HG03064 (cell line): Measurements from ENCODE around the gene PHACTR1.

ENCODE experiments used
- ATAC-seq: cut with Tn5 transposase; IDR thresholded peaks from one replicate; pipeline ENCODE4 v1.9.1; 2021; ENCODE audit warnings: low read depth; ENCODE audit not compliant: unreplicated experiment

The PHACTR1 gene

DNA sequence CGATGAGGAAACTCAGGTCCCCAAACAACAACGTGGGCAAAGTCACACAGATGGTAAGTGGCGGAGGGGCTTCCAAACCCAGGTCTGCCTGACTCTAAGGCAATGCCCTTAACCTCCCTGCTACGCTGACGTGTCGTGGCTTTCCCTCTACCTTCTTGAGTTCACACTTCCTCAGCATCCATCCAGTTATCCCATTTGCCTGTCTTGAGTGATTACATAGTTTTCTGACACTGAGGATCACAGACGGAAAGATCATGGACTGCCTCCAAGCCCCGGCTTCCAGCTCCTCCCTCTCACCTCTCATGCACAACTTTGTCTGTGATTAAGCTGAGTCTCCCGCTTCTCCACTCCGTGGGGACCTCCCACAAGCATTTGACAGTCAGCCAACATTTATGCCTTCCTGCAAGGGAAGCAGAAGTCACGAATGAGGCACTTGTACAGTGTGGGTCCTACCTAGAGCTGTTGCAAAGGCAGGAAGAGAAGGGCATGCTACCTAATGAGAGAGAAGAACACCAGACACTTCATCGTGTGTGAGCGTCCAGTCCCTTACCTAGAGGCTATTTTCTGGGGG, 578.0 kb downstream of the PHACTR1 start:
- no peak for ATAC-seq

DNA sequence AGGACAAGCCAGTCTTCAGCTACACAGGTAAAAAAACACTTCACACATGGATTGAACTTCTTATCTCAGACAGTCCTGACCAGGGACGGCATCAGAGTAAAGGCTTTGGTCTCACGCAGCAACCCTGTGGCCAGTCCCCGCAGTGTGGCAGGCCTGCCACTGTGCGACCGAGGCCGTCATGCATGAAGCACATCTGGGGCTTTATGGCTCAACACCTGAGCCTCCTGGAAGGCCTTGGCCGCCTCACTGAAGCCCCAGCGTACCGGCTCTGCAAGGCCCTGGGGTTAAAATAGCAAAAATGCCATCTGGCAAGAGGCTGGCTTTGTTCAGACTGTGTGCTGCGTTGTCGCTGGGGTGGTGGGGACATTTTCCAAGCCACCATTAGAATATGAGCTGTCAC, 579.0 kb downstream of the PHACTR1 start:
- no peak for ATAC-seq

DNA sequence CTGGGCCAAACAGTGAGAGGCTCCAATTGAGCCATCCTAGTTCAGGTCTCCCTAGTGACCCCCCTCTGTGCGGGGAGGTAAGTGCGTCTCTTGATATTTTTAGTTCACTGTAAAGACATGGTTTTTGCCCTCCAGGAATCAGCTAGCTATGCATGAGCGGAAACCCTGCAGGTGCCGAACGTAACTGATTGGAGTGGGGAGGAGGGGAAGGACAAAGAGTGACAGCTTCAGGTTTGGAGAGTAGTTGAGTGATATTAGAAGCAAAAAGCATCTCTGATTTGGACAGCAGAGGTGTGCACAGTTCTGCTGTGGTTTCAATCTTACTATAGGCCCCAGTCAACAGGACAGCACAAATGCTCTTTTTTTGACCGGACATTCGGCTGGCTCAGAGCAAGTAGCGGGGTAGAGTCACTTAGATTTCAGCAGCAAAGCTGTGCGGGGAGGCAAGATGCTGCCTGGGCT, 580.0 kb downstream of the PHACTR1 start:
- ATAC-seq: peak; percentile 53

DNA sequence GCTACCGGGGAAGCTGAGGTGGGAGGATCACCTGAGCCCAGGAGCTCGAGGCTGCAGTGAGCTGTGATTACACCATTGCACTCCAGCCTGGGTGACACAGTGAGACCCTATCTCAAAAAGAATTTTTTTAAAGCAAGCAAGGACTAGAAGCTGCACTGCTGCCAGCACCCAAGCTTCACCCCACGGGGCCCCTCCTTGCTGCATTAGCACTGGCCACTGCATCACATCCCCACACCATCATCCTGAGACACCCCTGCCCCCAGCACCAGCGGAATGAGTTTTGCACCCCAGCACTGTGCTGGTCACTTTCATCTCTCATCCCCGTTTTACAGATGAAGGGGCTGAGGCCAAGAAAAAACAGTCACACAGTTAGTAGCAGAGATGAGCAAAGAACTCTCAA, 580.8 kb downstream of the PHACTR1 start:
- no peak for ATAC-seq

DNA sequence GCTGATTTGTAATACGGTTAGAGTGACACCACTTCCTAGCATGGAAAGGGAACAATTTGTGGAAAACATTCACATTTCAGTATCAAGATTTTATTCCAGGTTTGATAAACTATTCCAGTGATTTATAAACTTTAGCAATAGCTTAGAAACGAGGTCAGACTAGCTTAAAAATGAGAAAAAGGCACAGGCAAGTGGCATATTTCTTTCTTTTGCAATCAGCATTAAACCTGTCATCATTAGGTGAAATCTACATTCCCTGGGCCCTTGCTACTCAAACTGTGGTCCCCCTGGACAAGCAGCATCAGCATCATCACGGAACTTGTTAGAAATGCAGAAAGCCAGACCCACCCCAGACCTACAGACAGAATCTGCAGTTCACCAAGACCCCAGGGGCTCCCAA, 581.9 kb downstream of the PHACTR1 start:
- ATAC-seq: no peak

DNA sequence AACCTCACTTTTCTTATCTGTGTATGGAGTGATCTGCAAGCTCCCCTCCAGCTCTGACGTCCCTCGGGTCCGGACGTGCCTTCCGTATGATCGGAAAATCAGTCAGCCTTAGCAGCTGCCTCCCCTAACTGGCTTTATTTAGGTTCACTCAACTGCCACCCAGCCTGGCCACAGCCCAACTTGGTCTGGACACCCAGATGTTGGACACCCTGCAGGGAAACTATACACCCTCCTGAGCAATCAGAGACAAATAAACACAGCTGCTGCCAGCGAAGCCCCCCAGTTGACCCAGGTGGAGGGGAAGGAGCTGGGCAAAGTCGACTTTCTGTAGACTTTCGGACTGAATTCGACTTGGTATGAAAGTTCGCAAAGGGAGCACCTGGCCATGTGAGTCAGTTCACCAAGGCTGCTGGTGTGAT, 582.8 kb downstream of the PHACTR1 start:
- no peak for ATAC-seq

DNA sequence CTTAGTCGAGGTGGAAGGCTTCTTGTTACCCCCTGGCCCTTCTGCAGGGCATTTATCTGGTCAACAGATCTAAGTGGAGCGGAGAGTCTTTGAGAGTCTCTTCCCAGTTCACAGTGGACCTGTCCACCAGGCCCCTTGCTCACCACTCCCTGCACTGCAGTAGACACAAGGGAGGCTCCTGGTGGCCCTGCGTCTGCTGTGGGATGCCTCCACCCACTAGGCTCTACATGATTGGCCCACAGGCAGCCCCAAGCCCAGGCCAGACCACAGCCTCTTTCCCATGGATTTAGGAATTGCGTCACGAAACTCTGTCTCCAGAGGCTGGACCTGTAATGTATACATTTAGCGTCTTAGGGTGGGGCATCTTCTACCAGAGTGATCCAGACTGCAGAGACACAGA, 583.4 kb downstream of the PHACTR1 start:
- ATAC-seq: no peak

DNA sequence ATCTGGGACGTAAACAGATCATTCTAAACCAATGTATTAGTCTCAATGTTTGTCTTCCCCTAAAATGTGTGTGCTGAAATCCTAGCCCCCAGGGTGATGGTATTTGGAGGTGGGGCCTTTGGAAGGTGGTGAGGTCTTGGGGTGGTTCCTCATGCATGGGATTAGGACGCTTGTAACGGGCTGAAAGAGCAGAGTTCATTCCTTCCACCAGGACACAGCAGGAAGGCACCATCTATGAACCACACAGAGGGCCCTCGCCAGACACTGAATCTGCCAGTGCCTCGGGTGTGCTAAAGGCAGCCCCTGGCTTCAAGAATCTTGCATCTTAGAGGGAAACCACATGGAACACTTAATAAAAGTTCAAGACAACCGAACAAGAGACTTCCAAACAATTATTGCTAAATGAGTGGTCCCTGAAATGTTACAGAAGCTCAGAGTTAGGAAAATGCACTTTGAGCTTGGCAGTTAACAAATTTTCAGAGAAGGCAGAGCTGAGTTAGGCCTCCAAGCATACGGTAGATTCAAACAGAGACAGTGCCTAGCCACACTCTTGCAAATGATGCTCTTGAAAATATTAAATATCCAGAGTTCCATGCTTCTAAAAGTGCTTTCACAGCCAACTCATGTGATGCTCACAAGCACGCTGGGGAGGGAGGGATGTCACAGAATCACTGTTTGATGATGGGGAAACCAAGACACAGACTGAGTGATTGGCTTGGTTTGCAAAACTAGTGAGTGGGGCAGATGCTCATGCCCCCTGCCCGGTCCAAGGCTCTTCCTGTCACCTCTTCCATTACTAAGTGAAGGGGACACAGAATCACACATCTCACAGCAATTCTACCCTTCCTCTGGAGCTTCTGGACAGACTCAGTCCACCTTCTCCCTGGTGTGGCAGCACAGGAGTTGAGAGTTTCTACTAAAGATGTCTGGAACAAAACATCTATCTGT, 584.4 kb downstream of the PHACTR1 start:
- no peak for ATAC-seq

DNA sequence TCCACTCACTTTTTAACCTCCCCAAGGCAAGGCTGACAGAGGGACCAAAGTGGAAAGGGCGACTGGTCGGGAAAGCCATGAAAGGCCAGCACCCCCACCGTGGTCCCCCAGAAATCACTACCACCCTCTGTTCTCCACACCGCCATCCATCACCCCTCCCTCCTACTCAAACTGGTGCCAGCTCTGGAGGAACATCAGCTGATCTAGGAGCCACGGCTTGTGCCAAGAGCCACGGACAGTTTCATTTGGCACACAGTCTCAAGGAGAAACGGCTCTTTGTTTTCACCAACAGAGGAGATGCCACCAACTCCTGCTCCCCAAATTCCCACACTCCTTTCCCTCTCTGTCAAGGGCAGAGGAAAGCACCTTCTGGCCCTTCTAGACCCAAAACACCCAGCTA, 585.7 kb downstream of the PHACTR1 start:
- no peak for ATAC-seq

DNA sequence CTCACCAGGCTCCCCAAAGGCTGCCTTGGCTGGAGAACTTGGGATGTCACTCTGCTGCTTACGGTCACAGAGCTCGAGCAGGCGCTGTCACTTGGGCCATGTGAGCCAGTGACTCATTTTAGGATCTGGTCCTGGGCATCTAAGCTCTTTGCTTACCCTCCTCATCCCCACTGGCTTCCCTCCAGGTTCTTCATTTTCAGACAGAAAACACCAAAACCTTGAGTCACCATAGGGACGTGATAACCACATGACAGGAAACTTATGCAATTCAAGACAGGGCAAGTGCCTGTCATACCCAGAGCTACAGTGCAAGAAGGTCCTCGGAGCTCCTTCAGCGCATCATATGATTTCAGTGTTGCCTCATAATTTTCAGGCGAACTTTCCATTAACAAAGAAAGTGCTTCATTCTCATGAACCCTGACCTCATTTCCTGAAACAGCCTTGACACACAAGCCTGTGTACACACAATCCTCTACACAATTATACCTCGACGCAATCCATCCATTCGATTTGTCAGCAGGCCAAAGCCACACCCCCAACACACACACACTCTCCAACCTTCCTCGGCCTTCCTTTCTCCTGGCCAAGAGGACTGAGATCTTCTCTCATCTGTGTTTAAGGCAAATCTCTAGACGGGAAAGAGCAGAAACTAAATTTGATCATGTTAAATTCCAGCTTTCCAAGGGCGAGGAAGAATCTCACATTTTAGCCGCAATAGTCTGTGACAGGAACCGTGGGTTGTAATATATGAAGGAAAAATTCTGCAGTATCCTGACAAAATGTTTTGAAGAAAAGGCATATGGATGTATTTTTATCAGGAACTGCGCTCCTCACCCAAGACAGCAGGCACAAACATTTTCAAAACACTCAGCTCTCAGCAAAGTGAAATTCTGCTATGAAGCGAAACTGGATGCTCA, 586.4 kb downstream of the PHACTR1 start:
- peak; percentile 55 for ATAC-seq

DNA sequence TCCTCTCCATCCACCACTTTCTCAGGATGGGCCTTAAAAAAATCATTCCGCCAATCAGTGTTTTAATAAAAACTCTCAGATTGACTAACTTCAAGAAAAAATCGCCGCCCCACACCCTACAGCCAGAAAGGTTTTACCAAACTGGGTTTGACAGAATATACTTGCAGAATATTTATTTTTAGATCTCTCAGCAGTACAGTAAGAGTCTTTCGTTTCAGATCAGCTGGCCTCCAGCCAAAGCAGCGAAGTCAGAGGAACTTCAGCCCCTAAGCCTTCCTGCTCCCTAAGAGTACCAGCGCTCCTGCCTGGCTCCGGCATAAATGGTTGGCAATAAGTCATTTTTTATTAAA, 587.1 kb downstream of the PHACTR1 start:
- ATAC-seq: peak; percentile 41

DNA sequence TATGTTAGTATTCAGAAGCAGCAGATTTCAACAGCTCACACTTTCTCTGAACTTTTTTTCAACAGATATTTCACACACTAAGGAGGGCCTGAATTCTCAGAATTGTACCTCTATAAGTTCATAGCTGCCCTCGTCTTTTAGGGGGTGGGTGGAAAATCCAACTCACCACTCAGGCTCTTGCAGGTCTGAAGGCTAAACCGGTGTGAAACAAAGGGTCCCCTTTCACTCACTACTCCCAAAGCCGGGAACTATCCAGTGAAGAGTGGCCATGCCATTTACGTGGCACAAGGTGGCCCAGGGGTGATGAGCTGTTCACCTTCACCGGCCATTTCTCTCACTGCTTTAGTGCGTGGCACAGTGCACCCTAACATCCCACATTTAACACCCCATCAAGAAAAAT, 587.5 kb downstream of the PHACTR1 start:
- ATAC-seq: no peak

DNA sequence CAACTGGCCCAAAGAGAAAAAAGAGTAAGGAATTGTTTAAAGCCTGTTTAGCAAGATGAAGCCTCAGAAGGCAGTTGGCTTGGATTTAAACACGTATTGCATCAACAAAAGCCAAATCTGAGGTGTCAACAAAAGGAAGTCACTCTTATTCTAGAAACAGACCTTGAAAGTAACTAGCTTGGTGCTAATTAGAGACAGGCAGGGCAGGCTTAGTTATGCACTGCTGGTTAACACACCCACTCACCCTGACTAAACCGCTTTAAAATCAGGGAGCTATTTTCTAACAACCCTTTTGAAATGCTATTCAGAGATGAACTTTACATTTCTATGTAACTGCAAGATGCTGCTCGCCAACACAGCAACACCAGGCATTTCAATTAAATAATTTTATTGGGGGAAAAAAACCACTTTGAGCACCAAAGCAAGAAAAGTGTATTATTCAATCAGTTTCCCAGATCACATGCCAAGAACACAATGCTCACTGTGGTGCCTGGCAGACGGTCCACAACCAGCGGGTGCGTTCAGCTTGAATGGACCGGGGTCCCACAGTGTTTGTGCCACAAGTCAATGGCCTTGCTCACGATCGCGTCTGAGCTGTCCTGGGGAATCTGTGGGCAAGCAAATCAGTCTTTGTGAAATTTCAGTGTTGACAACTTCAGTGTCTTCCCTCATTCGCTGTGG, 588.2 kb downstream of the PHACTR1 start:
- ATAC-seq: no peak

DNA sequence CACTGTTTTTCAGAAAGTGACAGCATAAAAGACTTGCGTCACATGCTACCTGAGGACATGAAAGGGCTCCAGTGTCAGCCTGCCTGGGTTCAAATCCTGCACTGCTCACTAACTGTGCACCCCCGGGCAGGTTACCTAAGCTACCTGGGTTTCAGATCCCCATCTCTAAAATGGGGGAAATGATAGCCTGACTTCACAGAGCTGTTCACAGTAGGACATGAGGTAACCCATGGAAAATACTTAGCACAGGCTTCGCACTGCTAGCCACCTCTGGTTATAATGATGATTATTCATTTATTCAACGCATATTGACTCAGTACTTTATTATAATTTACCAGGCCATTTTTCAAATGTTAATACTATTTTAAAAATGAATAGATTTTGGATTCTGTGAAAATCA, 588.7 kb downstream of the PHACTR1 start:
- ATAC-seq: no peak

DNA sequence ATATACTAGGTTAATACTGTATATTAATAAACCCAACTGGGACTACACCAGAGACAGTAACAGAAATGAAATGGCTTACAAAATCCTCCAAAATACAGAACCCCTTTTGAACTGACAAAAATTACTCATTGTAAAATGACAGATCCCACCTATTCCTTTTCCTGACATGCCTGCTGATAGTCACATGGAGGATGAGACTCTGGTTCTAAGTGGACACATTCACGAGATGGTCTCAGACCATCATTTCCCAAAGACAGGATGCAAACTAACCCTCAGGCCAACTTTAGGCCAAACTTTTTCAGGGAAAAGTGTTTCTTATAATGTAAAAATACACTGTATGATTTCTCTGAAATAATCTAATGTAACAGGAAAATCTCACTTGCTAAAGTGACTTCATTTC, 589.2 kb downstream of the PHACTR1 start:
- no peak for ATAC-seq

DNA sequence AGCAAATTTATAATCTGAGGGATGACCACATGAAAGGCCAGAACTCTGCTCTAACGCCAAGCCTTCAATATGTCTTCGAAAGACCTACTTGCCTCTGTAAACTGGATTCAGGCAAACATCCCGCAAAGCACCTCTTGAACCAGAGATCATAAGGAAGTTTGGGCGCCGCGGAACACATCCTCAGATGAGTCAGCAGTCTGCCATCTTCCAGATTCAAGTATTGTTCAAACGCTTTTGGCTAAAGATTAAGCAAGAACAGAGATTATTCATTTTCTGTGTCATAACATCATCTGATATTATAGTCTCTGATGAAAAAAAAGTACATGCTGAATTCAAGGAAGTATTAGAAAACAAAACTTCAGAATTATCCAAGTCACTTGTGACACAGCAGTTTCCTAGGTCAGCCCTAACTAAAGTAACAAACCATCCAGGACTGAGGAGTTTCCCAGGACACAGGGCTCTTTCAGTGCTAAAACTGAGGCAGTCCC, 591.0 kb downstream of the PHACTR1 start:
- no peak for ATAC-seq

DNA sequence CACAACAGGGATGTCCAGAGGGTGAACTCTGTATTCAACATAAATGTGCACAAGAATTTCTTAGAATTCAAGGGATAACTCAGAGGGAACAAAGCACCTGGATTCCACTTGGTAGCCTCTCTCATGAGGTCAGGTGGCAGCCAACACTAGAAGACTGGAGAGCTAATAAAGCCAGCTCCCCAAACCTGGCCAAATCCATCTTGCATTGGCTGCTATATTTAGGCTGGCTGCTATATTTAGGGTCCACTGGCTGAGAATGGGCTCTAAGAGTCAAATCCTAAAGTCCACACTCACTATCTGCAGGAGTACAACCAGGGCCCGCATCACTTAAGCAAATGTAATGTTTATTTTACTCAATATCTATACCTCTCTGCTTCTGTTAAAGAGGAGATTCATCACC, 591.8 kb downstream of the PHACTR1 start:
- ATAC-seq: no peak

DNA sequence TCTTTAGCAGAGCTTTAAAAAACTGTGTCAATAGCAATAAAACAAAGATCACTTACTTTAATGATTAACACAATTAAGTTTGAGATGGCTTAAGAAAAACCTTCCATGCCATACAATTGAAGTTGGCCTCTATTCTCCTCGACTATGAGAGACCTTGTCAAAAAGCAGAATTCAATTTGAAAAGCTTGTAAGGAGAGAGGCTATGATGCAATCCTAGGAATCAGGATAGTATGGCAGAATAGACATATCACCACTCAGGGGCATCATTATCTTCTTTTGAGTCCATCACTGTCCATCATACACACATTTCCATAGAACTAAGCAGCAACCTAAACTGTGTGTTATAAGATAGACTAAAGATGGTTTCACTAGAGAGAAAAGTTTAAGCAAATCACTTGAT, 594.6 kb downstream of the PHACTR1 start:
- no peak for ATAC-seq

DNA sequence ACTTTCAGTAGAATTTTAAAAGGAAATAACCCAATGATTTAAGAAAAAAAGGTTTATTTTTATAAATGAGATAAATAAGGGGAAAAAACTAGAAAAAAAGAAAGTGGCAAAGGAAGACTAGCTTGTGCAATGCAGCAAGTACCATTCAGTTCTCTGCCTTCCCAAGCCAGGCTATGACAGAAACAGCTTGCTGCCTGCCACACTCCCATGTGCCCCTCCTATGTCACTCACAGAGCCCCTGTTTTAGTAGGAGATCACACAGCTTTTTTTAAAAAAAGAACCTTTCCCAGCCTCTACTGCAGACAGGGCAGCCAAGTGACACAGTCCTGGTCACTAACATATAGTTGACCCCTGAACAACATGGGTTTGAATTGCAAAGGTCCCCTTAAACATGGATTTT, 598.2 kb downstream of the PHACTR1 start:
- ATAC-seq: no peak

DNA sequence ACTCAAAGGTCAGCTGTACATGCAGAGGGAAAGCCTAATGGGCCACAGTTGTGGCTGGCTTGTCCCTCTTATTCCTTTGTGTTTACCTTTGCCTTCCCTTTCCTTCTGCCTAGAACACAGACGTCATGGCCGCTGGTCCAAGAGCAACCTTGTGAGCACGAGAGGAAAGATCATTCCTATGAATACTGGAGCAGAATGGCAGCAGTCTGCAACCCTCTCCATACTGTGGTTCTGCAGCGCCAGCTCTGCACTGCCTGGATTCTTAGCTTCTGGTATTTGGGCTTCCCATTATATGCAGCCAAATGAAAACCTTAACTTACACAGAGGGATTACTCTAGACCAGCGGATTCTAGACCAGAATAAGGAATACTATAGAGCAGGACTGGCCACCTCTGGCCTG, 599.3 kb downstream of the PHACTR1 start:
- ATAC-seq: no peak
